OCI-LY7 (cell line): ENCODE data around the gene LIMS1. TPM values are rescaled to one million over a fixed set of nuclear protein-coding genes. Genes with fewer than 3 reads are reported as not detected.
"Not testable (repeated sequence)": the region's sequence is repeated elsewhere in the genome, so short reads cannot be mapped to it uniquely, and the experiment has no call there.

ENCODE experiments used
- BruUV-seq: library from RNA; stranded (reverse); fragments of 400-500 nt; replicated peaks from 2 replicates; lab custom pipeline; 2021; lab: Mats Ljungman, UMichigan
- CTCF ChIA-PET: fragments of 300-600 bp; sonication (Branson Sonifier 250); formaldehyde crosslinking; loops from one replicate; lab custom pipeline; 2022; ENCODE audit warnings: antibody characterized with exemption; ENCODE audit not compliant: unreplicated experiment; lab: Charles Lee
- POLR2A ChIA-PET: fragments of 300-600 bp; sonication (Branson Sonifier 250); formaldehyde crosslinking; loops from one replicate; lab custom pipeline; 2022; ENCODE audit warnings: antibody characterized with exemption; lab: Charles Lee
- DNase-seq: peaks from one replicate; pipeline ENCODE4 v3.0.0-alpha.2; 2015; ENCODE audit warnings: low spot score
- H2AFZ ChIP-seq: fragments of 200-600 bp; sonication (generic), shearing (Covaris generic); 2 replicates; pipeline ENCODE4 v1.6.1; 2014; ENCODE audit warnings: mild to moderate bottlenecking, antibody characterized with exemption, low read length, moderate library complexity
- H3K27ac ChIP-seq: fragments of 200-600 bp; sonication (generic); 2 replicates; pipeline ENCODE4 v1.5.1; 2014; ENCODE audit warnings: mixed run types, low read depth, mild to moderate bottlenecking, moderate library complexity, low read length, inconsistent platforms; ENCODE audit not compliant: poor library complexity, severe bottlenecking
- H3K36me3 ChIP-seq: fragments of 200-600 bp; sonication (generic); 2 replicates; pipeline ENCODE4 v1.6.1; 2014; ENCODE audit warnings: mild to moderate bottlenecking, antibody characterized with exemption, low read length, moderate library complexity, mixed read lengths; ENCODE audit not compliant: insufficient read depth
- H3K4me1 ChIP-seq: fragments of 200-600 bp; sonication (generic); 2 replicates; pipeline ENCODE4 v1.5.1; 2014; ENCODE audit warnings: mild to moderate bottlenecking, low read length; ENCODE audit not compliant: insufficient read depth, poor library complexity, severe bottlenecking
- H3K4me2 ChIP-seq: fragments of 200-600 bp; sonication (generic); 2 replicates; pipeline ENCODE4 v1.6.1; 2014; ENCODE audit warnings: mild to moderate bottlenecking, low read length
- H3K4me3 ChIP-seq: fragments of 200-600 bp; sonication (generic); 2 replicates; pipeline ENCODE4 v1.5.1; 2014; ENCODE audit warnings: mild to moderate bottlenecking, low read depth, low read length; ENCODE audit not compliant: poor library complexity, severe bottlenecking
- H3K79me2 ChIP-seq: fragments of 200-600 bp; sonication (generic); 2 replicates; pipeline ENCODE4 v1.6.1; 2016; ENCODE audit warnings: low read depth, mild to moderate bottlenecking, low read length, moderate library complexity, mixed read lengths; ENCODE audit not compliant: insufficient read depth
- H3K9me2 ChIP-seq: fragments of 200-600 bp; sonication (generic); 2 replicates; pipeline ENCODE4 v1.6.1; 2016; ENCODE audit warnings: mild to moderate bottlenecking, low read length, mixed read lengths; ENCODE audit not compliant: insufficient read depth
- H3K9me3 ChIP-seq: fragments of 200-600 bp; sonication (generic); 2 replicates; pipeline ENCODE4 v1.6.1; 2014; ENCODE audit warnings: mild to moderate bottlenecking, mixed run types, low read length, mixed read lengths
- H4K20me1 ChIP-seq: fragments of 200-600 bp; sonication (generic); 2 replicates; pipeline ENCODE4 v1.6.1; 2014; ENCODE audit warnings: mild to moderate bottlenecking, antibody characterized with exemption, low read length, moderate library complexity, mixed read lengths; ENCODE audit not compliant: insufficient read depth
- CTCF ChIP-seq: fragments of 200-600 bp; sonication (generic); conservative IDR thresholded peaks from 2 replicates; pipeline ENCODE4 v1.5.1; 2014; ENCODE audit warnings: mild to moderate bottlenecking, antibody characterized with exemption, low read length, moderate library complexity, mixed read lengths
- EZH2phosphoT487 ChIP-seq: fragments of 200-600 bp; sonication (generic); IDR thresholded peaks from 2 replicates; pipeline ENCODE4 v1.6.1; 2018; ENCODE audit warnings: low read depth, borderline replicate concordance, mild to moderate bottlenecking, mixed run types, antibody characterized with exemption, low read length, moderate library complexity, mixed read lengths
- intact Hi-C: fragments of 100-400 bp; cut with micrococcal nuclease; formaldehyde crosslinking; loops from one replicate; pipeline ENCODE4 v1.10.0; 2022; ENCODE audit not compliant: unreplicated experiment
- total RNA-seq, 2 experiments: library from RNA; depleted of rRNA in 1 of 2; stranded (reverse); fragments of >200 nt in 1 of 2; shearing (Covaris generic) in 1 of 2; gene quantifications; 2 replicates each; pipeline ENCODE4 v1.2.3, GENCODE V29; 2014 to 2022

The LIMS1 gene
- total RNA-seq, 2 experiments from 2014 or later: 53.3 to 74.7 TPM

GRCh38 chr2:108704871-108705270 lies 170.6 kb downstream of the LIMS1 start:
- Histone ChIP-seq H3K9me2 (no peaks in the 10 kb centered on the region), H3K79me2 (no peaks in the 10 kb centered on the region), H3K4me2 (no peak overlapping the region), H4K20me1 (no peaks in the 10 kb centered on the region), H3K9me3 (no peaks in the 10 kb centered on the region; the same call in 1 of the 2 replicates), H3K36me3 (no peaks in the 10 kb centered on the region), H3K4me1 (no peaks in the 10 kb centered on the region), H3K27ac (no peak overlapping the region), H3K4me3 (no peak overlapping the region), H2AFZ (no peak overlapping the region)
- DNase-seq: no peak
- ChIA-PET CTCF (no interaction called here), POLR2A (no interaction called here)
- no TSS peak for BruUV-seq
- intact Hi-C loops: no loop called here
- no peak for TF ChIP-seq EZH2phosphoT487
- TF ChIP-seq CTCF: no peak

GRCh38 chr2:108707300-108707699 lies 173.0 kb downstream of the LIMS1 start:
- H3K4me2 ChIP-seq: no peak overlapping the region
- TF ChIP-seq CTCF (no peak), EZH2phosphoT487 (no peak)
- ChIA-PET POLR2A (interaction anchor here (0.7 kb wide), 1 partner anchor 332 kb away, joined by 3 read pairs; no protein-coding TSS in a partner anchor), CTCF (no interaction called here)
- H3K9me2 ChIP-seq: no peaks in the 10 kb centered on the region
- no peak for DNase-seq
- BruUV-seq: no TSS peak
- H3K9me3 ChIP-seq: no peaks in the 10 kb centered on the region; the same call in 1 of the 2 replicates
- H3K27ac ChIP-seq: no peak overlapping the region
- no peaks in the 10 kb centered on the region for H3K79me2 ChIP-seq
- H3K4me3 ChIP-seq: no peak overlapping the region
- H3K36me3 ChIP-seq: no peaks in the 10 kb centered on the region
- no peak overlapping the region for H2AFZ ChIP-seq
- H3K4me1 ChIP-seq: no peaks in the 10 kb centered on the region
- intact Hi-C loops: no loop called here
- no peaks in the 10 kb centered on the region for H4K20me1 ChIP-seq

GRCh38 chr2:108716971-108717370 lies 182.7 kb downstream of the LIMS1 start:
- Histone ChIP-seq H3K4me1 (peaks cover 13% of the 10 kb centered on the region), H3K79me2 (peaks cover 22% of the 10 kb centered on the region)
- intact Hi-C loops: loop anchor here (5.0 kb wide), 1 partner anchor 95 kb away; no protein-coding TSS in a partner anchor
- CTCF ChIA-PET, H4K20me1 ChIP-seq, H3K27ac ChIP-seq, H3K4me3 ChIP-seq, H2AFZ ChIP-seq, BruUV-seq, H3K9me3 ChIP-seq, DNase-seq, H3K4me2 ChIP-seq, H3K9me2 ChIP-seq, H3K36me3 ChIP-seq: not testable (repeated sequence)
- POLR2A ChIA-PET: interaction anchor here (0.7 kb wide), 1 partner anchor 35 kb away, joined by 3 read pairs; no protein-coding TSS in a partner anchor
